Smooth muscle cell of trachea (primary cell): ENCODE results near the gene GPR37L1. TPM values are rescaled to one million over a fixed set of nuclear protein-coding genes. Genes with fewer than 3 reads are reported as not detected.

ENCODE experiments used
- total RNA-seq: library from RNA; depleted of rRNA; stranded (reverse); fragments of >200 nt; gene quantifications from 2 replicates; pipeline ENCODE4 v1.2.1, GENCODE V29; 2014

GPR37L1 gene
- not detected in 2 replicates for total RNA-seq

GRCh38 chr1:202122639-202123335 lies at the start of gene GPR37L1:
TSS of gene GPR37L1 (plus strand) at chr1:202122917. CDS start at chr1:202122964, 47 bp downstream.

GRCh38 chr1:202144402-202145067 lies 21.8 kb downstream of the GPR37L1 start, which contains the start of gene ARL8A:
TSS of gene ARL8A (minus strand) at chr1:202144737. CDS start at chr1:202144572, 165 bp downstream.

GRCh38 chr1:202160377-202160940 lies 37.7 kb downstream of the GPR37L1 start, which contains the start of gene PTPN7:
TSS of gene PTPN7 (minus strand) at chr1:202160602. CDS start at chr1:202159402, 1,200 bp downstream.

Other genes with a start within 250 kb of the GPR37L1 start
- 15.3 and 37.4 TPM in 2 replicates for gene SHISA4, start 234.0 kb upstream of the GPR37L1 start, total RNA-seq
- gene LMOD1, start 176.4 kb upstream of the GPR37L1 start, total RNA-seq = 7.7 and 22.2 TPM in 2 replicates
- 39.7 and 62.4 TPM in 2 replicates for gene TIMM17A, start 167.4 kb upstream of the GPR37L1 start, total RNA-seq
- gene RNPEP, start 140.3 kb upstream of the GPR37L1 start, total RNA-seq = 69.1 and 122 TPM in 2 replicates
- gene ELF3, start 112.3 kb upstream of the GPR37L1 start, total RNA-seq = under 0.01 and 1.2 TPM in 2 replicates
- gene ARL8A, start 21.8 kb downstream of the GPR37L1 start, total RNA-seq = 17.0 and 27.1 TPM in 2 replicates
- not detected in 2 replicates for gene PTPN7, start 37.7 kb downstream of the GPR37L1 start, total RNA-seq
- not detected in 2 replicates for gene LGR6, start 70.9 kb downstream of the GPR37L1 start, total RNA-seq
- gene UBE2T, start 219.0 kb downstream of the GPR37L1 start, total RNA-seq = 5.3 and 51.3 TPM in 2 replicates
- gene PPP1R12B, start 225.8 kb downstream of the GPR37L1 start, total RNA-seq = 19.2 and 22.3 TPM in 2 replicates